ENCODE data around the gene RAPGEF1.

DNA sequence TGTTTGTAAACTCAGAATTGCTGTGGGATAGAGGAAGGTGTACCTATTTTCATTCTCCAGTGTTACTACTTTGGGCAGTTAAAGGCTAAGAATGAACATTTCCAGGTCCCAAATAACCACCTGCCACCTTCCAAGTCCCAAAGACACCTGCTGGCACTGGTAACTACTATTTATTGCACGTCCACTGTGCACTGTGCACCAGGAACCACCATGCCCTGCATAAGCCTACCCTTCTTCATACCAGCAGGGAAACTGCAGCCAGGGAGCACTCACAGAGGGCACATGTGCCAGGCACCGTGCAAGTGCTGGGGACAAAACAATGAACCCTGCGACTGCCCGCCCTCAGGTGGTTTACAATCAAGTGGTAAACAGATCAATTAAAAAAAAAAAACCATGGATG, 34.9 kb downstream of the RAPGEF1 start:
- TF ChIP-seq CTCF (IDR thresholded peaks at IDR 0.05) (no peak), EZH2phosphoT487 (IDR thresholded peaks at IDR 0.05) (no peak), EZH2 (IDR thresholded peaks at IDR 0.05) (no peak)
